ENCODE data around the gene CFTR. TPM values are rescaled to one million over a fixed set of nuclear protein-coding genes. Genes with fewer than 3 reads are reported as not detected.

CFTR gene
- polyA plus RNA-seq, 4 donors, result 23.5 to 51.0 (median 26.5) TPM

DNA sequence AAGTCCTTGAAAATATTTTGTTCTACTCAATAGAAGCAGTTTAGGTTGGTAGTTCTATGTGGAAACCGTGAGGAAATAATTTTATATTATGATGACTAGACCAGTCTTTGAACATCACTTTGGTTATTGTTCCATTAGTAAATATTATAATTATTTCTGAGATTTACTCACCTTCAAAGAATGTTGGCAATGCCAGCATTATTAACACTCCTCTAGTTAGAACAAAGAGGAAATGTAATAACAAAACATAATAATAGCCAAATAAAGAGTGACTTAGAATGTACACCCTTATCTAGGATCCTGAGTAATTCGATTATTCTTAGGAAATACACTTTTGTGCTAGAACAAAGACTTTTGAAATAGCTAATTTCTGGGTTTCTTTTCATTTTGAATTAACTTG is 121.1 kb downstream of the CFTR start:
- H3K4me1 ChIP-seq (ENCODE audit: control insufficient read depth in 3 of 3, insufficient read depth in 2 of 3, low read depth in 1 of 3, low read length in 2 of 3), result peaks cover 0 to 17% (median 0%) of the 10 kb centered on the region in 3 donors
- H3K27me3 ChIP-seq (ENCODE audit: control insufficient read depth in 3 of 3, insufficient read depth in 3 of 3, low read length in 3 of 3), result no peaks in the 10 kb centered on the region
- no peak for DNase-seq
- no peak overlapping the region for H3K27ac ChIP-seq (ENCODE audit: low read depth in 1 of 3, low read length in 2 of 3)
- H3K9me3 ChIP-seq (ENCODE audit: control insufficient read depth in 2 of 2, insufficient read depth in 1 of 2, low read depth in 1 of 2, low read length in 1 of 2), result no peaks in the 10 kb centered on the region
- FAIRE-seq, result peak; percentile 85
- H3K36me3 ChIP-seq (ENCODE audit: control insufficient read depth in 3 of 3, insufficient read depth in 2 of 3, low read depth in 1 of 3, low read length in 3 of 3), result peaks cover 0 to 20% (median 2%) of the 10 kb centered on the region in 3 donors
- 51 to 69% (median 64%) methylated on average over 2 of the region's 2 CpGs for WGBS, 3 donors
- H3K4me3 ChIP-seq (ENCODE audit: low read depth in 1 of 3, low read length in 3 of 3), result no peak overlapping the region

DNA sequence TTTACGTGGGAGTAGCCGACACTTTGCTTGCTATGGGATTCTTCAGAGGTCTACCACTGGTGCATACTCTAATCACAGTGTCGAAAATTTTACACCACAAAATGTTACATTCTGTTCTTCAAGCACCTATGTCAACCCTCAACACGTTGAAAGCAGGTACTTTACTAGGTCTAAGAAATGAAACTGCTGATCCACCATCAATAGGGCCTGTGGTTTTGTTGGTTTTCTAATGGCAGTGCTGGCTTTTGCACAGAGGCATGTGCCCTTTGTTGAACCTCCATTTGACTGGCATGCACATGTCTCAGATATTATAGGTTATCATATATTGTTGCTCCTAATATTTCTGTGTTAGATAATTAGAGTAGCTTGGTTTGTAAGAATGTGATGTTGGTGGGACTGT is 123.8 kb downstream of the CFTR start:
- peaks cover 0 to 26% (median 0%) of the 10 kb centered on the region in 3 donors for H3K4me1 ChIP-seq (ENCODE audit: control insufficient read depth in 3 of 3, insufficient read depth in 2 of 3, low read depth in 1 of 3, low read length in 2 of 3)
- H3K27ac ChIP-seq (ENCODE audit: low read depth in 1 of 3, low read length in 2 of 3), result no peak overlapping the region
- no peaks in the 10 kb centered on the region for H3K9me3 ChIP-seq (ENCODE audit: control insufficient read depth in 2 of 2, insufficient read depth in 1 of 2, low read depth in 1 of 2, low read length in 1 of 2)
- peaks cover 0 to 9% (median 0%) of the 10 kb centered on the region in 3 donors for H3K36me3 ChIP-seq (ENCODE audit: control insufficient read depth in 3 of 3, insufficient read depth in 2 of 3, low read depth in 1 of 3, low read length in 3 of 3)
- FAIRE-seq (no peak), DNase-seq (no peak)
- no peak overlapping the region for H3K4me3 ChIP-seq (ENCODE audit: low read depth in 1 of 3, low read length in 3 of 3)
- WGBS, 3 donors, result 74 to 88% (median 78%) methylated on average over 4 of the region's 4 CpGs
- H3K27me3 ChIP-seq (ENCODE audit: control insufficient read depth in 3 of 3, insufficient read depth in 3 of 3, low read length in 3 of 3), result no peaks in the 10 kb centered on the region

DNA sequence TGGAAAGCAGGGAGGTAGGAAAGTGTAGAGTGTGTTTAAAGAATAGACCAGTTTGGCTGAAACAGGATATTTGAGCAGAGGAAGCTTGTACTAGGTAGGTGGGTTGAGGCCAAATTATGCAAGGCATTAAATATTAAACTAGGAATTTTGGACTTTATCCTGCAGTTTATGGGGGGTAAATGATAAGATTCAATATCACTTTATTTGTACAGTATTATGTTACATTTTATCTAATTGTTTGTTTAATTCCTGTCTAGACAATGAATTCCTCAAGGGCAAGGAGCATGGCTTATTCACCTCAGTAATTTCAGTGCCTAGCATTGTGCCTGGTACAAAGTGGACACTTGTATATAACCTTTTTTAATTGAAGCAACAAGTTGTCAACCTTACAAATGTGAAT is 125.9 kb downstream of the CFTR start:
- H3K27me3 ChIP-seq (ENCODE audit: control insufficient read depth in 3 of 3, insufficient read depth in 3 of 3, low read length in 3 of 3), result no peaks in the 10 kb centered on the region
- peaks cover 0 to 9% (median 0%) of the 10 kb centered on the region in 3 donors for H3K36me3 ChIP-seq (ENCODE audit: control insufficient read depth in 3 of 3, insufficient read depth in 2 of 3, low read depth in 1 of 3, low read length in 3 of 3)
- no peak overlapping the region for H3K4me3 ChIP-seq (ENCODE audit: low read depth in 1 of 3, low read length in 3 of 3)
- no peaks in the 10 kb centered on the region for H3K9me3 ChIP-seq (ENCODE audit: control insufficient read depth in 2 of 2, insufficient read depth in 1 of 2, low read depth in 1 of 2, low read length in 1 of 2)
- H3K27ac ChIP-seq (ENCODE audit: low read depth in 1 of 3, low read length in 2 of 3), result no peak overlapping the region
- H3K4me1 ChIP-seq (ENCODE audit: control insufficient read depth in 3 of 3, insufficient read depth in 2 of 3, low read depth in 1 of 3, low read length in 2 of 3), result peaks cover 0 to 26% (median 0%) of the 10 kb centered on the region in 3 donors
- no peak for FAIRE-seq
- DNase-seq, result peak; percentile 75 to 85

GRCh38 chr7:117606132-117606531 is 126.3 kb downstream of the CFTR start:
- peaks cover 0 to 9% (median 0%) of the 10 kb centered on the region in 3 donors for H3K36me3 ChIP-seq (ENCODE audit: control insufficient read depth in 3 of 3, insufficient read depth in 2 of 3, low read depth in 1 of 3, low read length in 3 of 3)
- DNase-seq (no peak), FAIRE-seq (no peak)
- no peak overlapping the region for H3K27ac ChIP-seq (ENCODE audit: low read depth in 1 of 3, low read length in 2 of 3)
- WGBS, 3 donors, result 73 to 77% (median 75%) methylated on average over 3 of the region's 3 CpGs
- H3K4me3 ChIP-seq (ENCODE audit: low read depth in 1 of 3, low read length in 3 of 3), result no peak overlapping the region
- peaks cover 0 to 26% (median 2%) of the 10 kb centered on the region in 3 donors for H3K4me1 ChIP-seq (ENCODE audit: control insufficient read depth in 3 of 3, insufficient read depth in 2 of 3, low read depth in 1 of 3, low read length in 2 of 3)
- H3K27me3 ChIP-seq (ENCODE audit: control insufficient read depth in 3 of 3, insufficient read depth in 3 of 3, low read length in 3 of 3), result no peaks in the 10 kb centered on the region
- H3K9me3 ChIP-seq (ENCODE audit: control insufficient read depth in 2 of 2, insufficient read depth in 1 of 2, low read depth in 1 of 2, low read length in 1 of 2), result no peaks in the 10 kb centered on the region

DNA sequence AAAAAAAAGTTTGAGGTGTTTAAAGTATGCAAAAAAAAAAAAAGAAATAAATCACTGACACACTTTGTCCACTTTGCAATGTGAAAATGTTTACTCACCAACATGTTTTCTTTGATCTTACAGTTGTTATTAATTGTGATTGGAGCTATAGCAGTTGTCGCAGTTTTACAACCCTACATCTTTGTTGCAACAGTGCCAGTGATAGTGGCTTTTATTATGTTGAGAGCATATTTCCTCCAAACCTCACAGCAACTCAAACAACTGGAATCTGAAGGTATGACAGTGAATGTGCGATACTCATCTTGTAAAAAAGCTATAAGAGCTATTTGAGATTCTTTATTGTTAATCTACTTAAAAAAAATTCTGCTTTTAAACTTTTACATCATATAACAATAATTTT is 130.6 kb downstream of the CFTR start:
- no peaks in the 10 kb centered on the region for H3K27me3 ChIP-seq (ENCODE audit: control insufficient read depth in 3 of 3, insufficient read depth in 3 of 3, low read length in 3 of 3)
- H3K36me3 ChIP-seq (ENCODE audit: control insufficient read depth in 3 of 3, insufficient read depth in 2 of 3, low read depth in 1 of 3, low read length in 3 of 3), result peaks cover 0 to 4% (median 2%) of the 10 kb centered on the region in 3 donors
- peak; percentile 33 for FAIRE-seq
- H3K9me3 ChIP-seq (ENCODE audit: control insufficient read depth in 2 of 2, insufficient read depth in 1 of 2, low read depth in 1 of 2, low read length in 1 of 2), result no peaks in the 10 kb centered on the region
- H3K4me3 ChIP-seq (ENCODE audit: low read depth in 1 of 3, low read length in 3 of 3), result no peak overlapping the region
- DNase-seq, result peak; percentile 59 to 68
- 12 to 63% (median 44%) methylated on average over 2 of the region's 2 CpGs for WGBS, 3 donors
- no peak overlapping the region for H3K27ac ChIP-seq (ENCODE audit: low read depth in 1 of 3, low read length in 2 of 3)
- peaks cover 2 to 16% (median 5%) of the 10 kb centered on the region in 3 donors for H3K4me1 ChIP-seq (ENCODE audit: control insufficient read depth in 3 of 3, insufficient read depth in 2 of 3, low read depth in 1 of 3, low read length in 2 of 3)

- Histone ChIP-seq H3K27ac (ENCODE audit: low read depth in 1 of 3, low read length in 2 of 3) (no peak overlapping the region), H3K4me1 (ENCODE audit: control insufficient read depth in 3 of 3, insufficient read depth in 2 of 3, low read depth in 1 of 3, low read length in 2 of 3) (peaks cover 2 to 16% (median 5%) of the 10 kb centered on the region in 3 donors), H3K4me3 (ENCODE audit: low read depth in 1 of 3, low read length in 3 of 3) (no peak overlapping the region), H3K9me3 (ENCODE audit: control insufficient read depth in 2 of 2, insufficient read depth in 1 of 2, low read depth in 1 of 2, low read length in 1 of 2) (no peaks in the 10 kb centered on the region), H3K36me3 (ENCODE audit: control insufficient read depth in 3 of 3, insufficient read depth in 2 of 3, low read depth in 1 of 3, low read length in 3 of 3) (peaks cover 0 to 2% (median 2%) of the 10 kb centered on the region in 3 donors), H3K27me3 (ENCODE audit: control insufficient read depth in 3 of 3, insufficient read depth in 3 of 3, low read length in 3 of 3) (no peaks in the 10 kb centered on the region)
- 59 to 84% (median 68%) methylated on average over 3 of the region's 3 CpGs for WGBS, 3 donors
- DNase-seq, result peak; percentile 24 to 36
- no peak for FAIRE-seq
Measured at GRCh38 chr7:117612637-117613036, 132.8 kb downstream of the CFTR start.

GRCh38 chr7:117616694-117617093 is 136.9 kb downstream of the CFTR start:
- peak overlapping the region in 1 of 3 donors; percentile 54 for H3K27ac ChIP-seq (ENCODE audit: low read depth in 1 of 3, low read length in 2 of 3)
- DNase-seq, result peak; percentile 31 to 72
- H3K36me3 ChIP-seq (ENCODE audit: control insufficient read depth in 3 of 3, insufficient read depth in 2 of 3, low read depth in 1 of 3, low read length in 3 of 3), result peaks cover 0 to 9% (median 0%) of the 10 kb centered on the region in 3 donors
- H3K4me1 ChIP-seq (ENCODE audit: control insufficient read depth in 3 of 3, insufficient read depth in 2 of 3, low read depth in 1 of 3, low read length in 2 of 3), result peaks cover 0 to 17% (median 5%) of the 10 kb centered on the region in 3 donors
- FAIRE-seq, result no peak
- no peaks in the 10 kb centered on the region for H3K27me3 ChIP-seq (ENCODE audit: control insufficient read depth in 3 of 3, insufficient read depth in 3 of 3, low read length in 3 of 3)
- no peak overlapping the region for H3K4me3 ChIP-seq (ENCODE audit: low read depth in 1 of 3, low read length in 3 of 3)
- WGBS, 3 donors, result 5 to 19% (median 13%) methylated on average over 1 of the region's 1 CpG
- H3K9me3 ChIP-seq (ENCODE audit: control insufficient read depth in 2 of 2, insufficient read depth in 1 of 2, low read depth in 1 of 2, low read length in 1 of 2), result no peaks in the 10 kb centered on the region

- peaks cover 0 to 14% (median 0%) of the 10 kb centered on the region in 3 donors for H3K4me1 ChIP-seq (ENCODE audit: control insufficient read depth in 3 of 3, insufficient read depth in 2 of 3, low read depth in 1 of 3, low read length in 2 of 3)
- no peaks in the 10 kb centered on the region for H3K27me3 ChIP-seq (ENCODE audit: control insufficient read depth in 3 of 3, insufficient read depth in 3 of 3, low read length in 3 of 3)
- H3K36me3 ChIP-seq (ENCODE audit: control insufficient read depth in 3 of 3, insufficient read depth in 2 of 3, low read depth in 1 of 3, low read length in 3 of 3), result peaks cover 0 to 10% (median 0%) of the 10 kb centered on the region in 3 donors
- FAIRE-seq, result no peak
- no peak for DNase-seq
- no peaks in the 10 kb centered on the region for H3K9me3 ChIP-seq (ENCODE audit: control insufficient read depth in 2 of 2, insufficient read depth in 1 of 2, low read depth in 1 of 2, low read length in 1 of 2)
- no peak overlapping the region for H3K4me3 ChIP-seq (ENCODE audit: low read depth in 1 of 3, low read length in 3 of 3)
- no peak overlapping the region for H3K27ac ChIP-seq (ENCODE audit: low read depth in 1 of 3, low read length in 2 of 3)
Measured at GRCh38 chr7:117619681-117620080, 139.9 kb downstream of the CFTR start.

DNA sequence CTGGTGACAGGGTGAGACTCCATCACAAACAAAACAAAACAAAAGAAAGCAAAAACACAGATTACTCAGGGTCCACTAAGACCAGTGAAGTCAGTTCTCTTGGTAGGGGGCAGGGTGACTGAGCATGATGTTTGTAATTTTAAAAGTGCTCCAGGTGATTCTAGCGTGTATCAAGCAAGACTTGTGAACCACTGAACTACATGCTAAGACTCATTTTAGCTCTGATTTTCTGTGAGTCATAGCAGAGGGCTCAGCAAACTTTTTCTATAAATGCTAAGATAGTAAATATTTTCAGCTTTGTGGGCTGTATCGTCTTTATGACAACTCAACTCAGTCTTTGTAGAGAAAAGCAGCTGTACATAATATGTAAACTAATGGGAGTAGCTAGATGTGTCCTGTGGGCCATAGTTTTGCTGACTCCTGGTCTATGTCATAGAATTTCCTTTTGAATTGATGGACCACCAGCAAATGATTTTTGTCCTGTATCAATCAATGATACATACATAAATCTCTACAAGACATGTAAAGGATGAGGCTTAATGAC is 141.3 kb downstream of the CFTR start:
- H3K4me1 ChIP-seq (ENCODE audit: control insufficient read depth in 3 of 3, insufficient read depth in 2 of 3, low read depth in 1 of 3, low read length in 2 of 3), result peaks cover 0 to 14% (median 0%) of the 10 kb centered on the region in 3 donors
- DNase-seq, result no peak
- no peak for FAIRE-seq
- H3K27ac ChIP-seq (ENCODE audit: low read depth in 1 of 3, low read length in 2 of 3), result no peak overlapping the region
- H3K36me3 ChIP-seq (ENCODE audit: control insufficient read depth in 3 of 3, insufficient read depth in 2 of 3, low read depth in 1 of 3, low read length in 3 of 3), result peaks cover 0 to 10% (median 0%) of the 10 kb centered on the region in 3 donors
- H3K4me3 ChIP-seq (ENCODE audit: low read depth in 1 of 3, low read length in 3 of 3), result no peak overlapping the region
- H3K9me3 ChIP-seq (ENCODE audit: control insufficient read depth in 2 of 2, insufficient read depth in 1 of 2, low read depth in 1 of 2, low read length in 1 of 2), result no peaks in the 10 kb centered on the region
- no peaks in the 10 kb centered on the region for H3K27me3 ChIP-seq (ENCODE audit: control insufficient read depth in 3 of 3, insufficient read depth in 3 of 3, low read length in 3 of 3)
- WGBS, 3 donors, result 58 to 78% (median 70%) methylated on average over 2 of the region's 2 CpGs

Measured in small intestine (tissue), 7 donors.